ENCODE data around the gene TTC12. TPM values are rescaled to one million over a fixed set of nuclear protein-coding genes. Genes with fewer than 3 reads are reported as not detected.

TTC12 gene
- total RNA-seq, 1 experiment from 2014 or later = 24.3 TPM

GRCh38 chr11:113287801-113288200 lies 26.6 kb upstream of the TTC12 start:
- DNase-seq (ENCODE audit: low read depth, low spot score) (no peak), ATAC-seq (no peak)
- ChIA-PET CTCF (no interaction called here), POLR2A (no interaction called here)
- BruUV-seq (replicated peaks) = no TSS peak
- no peak overlapping the region for H3K4me3 ChIP-seq (ENCODE audit: low read depth in 2 of 2, low read length in 2 of 2)
- no peaks in the 10 kb centered on the region for H3K4me1 ChIP-seq (ENCODE audit: control insufficient read depth, insufficient read depth, low read length)
- no peaks in the 10 kb centered on the region for H3K27me3 ChIP-seq (ENCODE audit: control insufficient read depth, insufficient read depth, low read length)
- TF ChIP-seq POLR2AphosphoS5 (IDR thresholded peaks at IDR 0.05; ENCODE audit: low read depth, low read length) (no peak), SIN3A (IDR thresholded peaks at IDR 0.05; ENCODE audit: borderline replicate concordance, insufficient read depth, low read depth, low read length) (no peak), CTCF (IDR thresholded peaks at IDR 0.05) (no peak), TCF7L2 (IDR thresholded peaks at IDR 0.05; ENCODE audit: low read depth, low read length) (no peak)
- TF ChIP-seq, protein P1, sequence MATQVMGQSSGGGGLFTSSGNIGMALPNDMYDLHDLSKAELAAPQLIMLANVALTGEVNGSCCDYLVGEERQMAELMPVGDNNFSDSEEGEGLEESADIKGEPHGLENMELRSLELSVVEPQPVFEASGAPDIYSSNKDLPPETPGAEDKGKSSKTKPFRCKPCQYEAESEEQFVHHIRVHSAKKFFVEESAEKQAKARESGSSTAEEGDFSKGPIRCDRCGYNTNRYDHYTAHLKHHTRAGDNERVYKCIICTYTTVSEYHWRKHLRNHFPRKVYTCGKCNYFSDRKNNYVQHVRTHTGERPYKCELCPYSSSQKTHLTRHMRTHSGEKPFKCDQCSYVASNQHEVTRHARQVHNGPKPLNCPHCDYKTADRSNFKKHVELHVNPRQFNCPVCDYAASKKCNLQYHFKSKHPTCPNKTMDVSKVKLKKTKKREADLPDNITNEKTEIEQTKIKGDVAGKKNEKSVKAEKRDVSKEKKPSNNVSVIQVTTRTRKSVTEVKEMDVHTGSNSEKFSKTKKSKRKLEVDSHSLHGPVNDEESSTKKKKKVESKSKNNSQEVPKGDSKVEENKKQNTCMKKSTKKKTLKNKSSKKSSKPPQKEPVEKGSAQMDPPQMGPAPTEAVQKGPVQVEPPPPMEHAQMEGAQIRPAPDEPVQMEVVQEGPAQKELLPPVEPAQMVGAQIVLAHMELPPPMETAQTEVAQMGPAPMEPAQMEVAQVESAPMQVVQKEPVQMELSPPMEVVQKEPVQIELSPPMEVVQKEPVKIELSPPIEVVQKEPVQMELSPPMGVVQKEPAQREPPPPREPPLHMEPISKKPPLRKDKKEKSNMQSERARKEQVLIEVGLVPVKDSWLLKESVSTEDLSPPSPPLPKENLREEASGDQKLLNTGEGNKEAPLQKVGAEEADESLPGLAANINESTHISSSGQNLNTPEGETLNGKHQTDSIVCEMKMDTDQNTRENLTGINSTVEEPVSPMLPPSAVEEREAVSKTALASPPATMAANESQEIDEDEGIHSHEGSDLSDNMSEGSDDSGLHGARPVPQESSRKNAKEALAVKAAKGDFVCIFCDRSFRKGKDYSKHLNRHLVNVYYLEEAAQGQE (IDR thresholded peaks at IDR 0.05; ENCODE audit: insufficient read depth in 1 of 2, low read depth in 2 of 2, low read length in 1 of 2) = no peak
- H3K27ac ChIP-seq (ENCODE audit: low read length) = no peak overlapping the region
- H3K9me3 ChIP-seq (ENCODE audit: control insufficient read depth, insufficient read depth, low read depth, low read length) = no peaks in the 10 kb centered on the region
- intact Hi-C loops (cut with micrococcal nuclease; ENCODE audit: unreplicated experiment) = loop anchor here (2.0 to 10.0 kb wide), 4 partner anchors 490 to 1063 kb away; partner anchors contain the start of gene PTS
- no peaks in the 10 kb centered on the region for H3K36me3 ChIP-seq (ENCODE audit: control insufficient read depth, insufficient read depth, low read length)
- in situ Hi-C loops (cut with HindIII; ENCODE audit: low pct_unique_long_range_greater_than_20kb, low sequenced_read_pairs) = no loop called here

DNA sequence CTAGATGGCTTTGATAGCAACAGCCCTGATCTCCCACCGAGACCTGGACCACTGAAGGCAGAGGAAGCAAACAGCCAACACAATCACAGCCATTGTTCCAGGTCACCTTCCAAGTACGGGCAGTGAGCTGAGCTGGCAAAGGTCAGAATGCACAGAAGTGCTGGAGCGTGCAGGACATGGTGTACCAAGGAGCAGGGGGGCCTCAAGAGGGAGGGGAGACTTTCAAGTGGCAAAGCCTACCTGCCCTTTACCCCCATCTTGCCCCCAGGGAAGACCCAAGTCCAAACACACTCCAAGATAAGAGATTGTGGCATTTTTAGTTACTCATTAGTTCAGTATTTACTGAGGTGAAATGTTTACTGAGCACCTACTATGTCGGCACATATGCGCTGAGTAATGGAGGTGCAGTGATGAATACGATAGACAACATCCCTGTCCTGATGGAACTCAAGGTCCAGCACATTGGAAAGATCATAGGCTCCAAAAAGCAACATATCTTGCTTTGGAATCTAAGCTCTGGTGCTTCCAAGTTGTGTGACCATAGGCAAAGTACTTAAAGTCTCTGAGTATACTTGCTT lies 26.0 kb upstream of the TTC12 start:
- in situ Hi-C loops (cut with HindIII; ENCODE audit: low pct_unique_long_range_greater_than_20kb, low sequenced_read_pairs) (no loop called here), intact Hi-C loops (cut with micrococcal nuclease; ENCODE audit: unreplicated experiment) (loop anchor here (2.0 to 10.0 kb wide), 4 partner anchors 491 to 1064 kb away; partner anchors contain the start of gene PTS)
- DNase-seq (ENCODE audit: low read depth, low spot score) = no peak
- no peak for ATAC-seq
- CTCF ChIA-PET = interaction anchor here (1.9 kb wide), 1 partner anchor 490 kb away, joined by 4 read pairs; no protein-coding TSS in a partner anchor
- no TSS peak for BruUV-seq (replicated peaks)
- TF ChIP-seq TCF7L2 (IDR thresholded peaks at IDR 0.05; ENCODE audit: low read depth, low read length) = no peak
- TF ChIP-seq, protein P1 (IDR thresholded peaks at IDR 0.05; ENCODE audit: insufficient read depth in 1 of 2, low read depth in 2 of 2, low read length in 1 of 2) = no peak
- TF ChIP-seq SIN3A (IDR thresholded peaks at IDR 0.05; ENCODE audit: borderline replicate concordance, insufficient read depth, low read depth, low read length) = no peak
- TF ChIP-seq CTCF (IDR thresholded peaks at IDR 0.05) = no peak
- TF ChIP-seq POLR2AphosphoS5 (IDR thresholded peaks at IDR 0.05; ENCODE audit: low read depth, low read length) = no peak
- H3K4me1 ChIP-seq (ENCODE audit: control insufficient read depth, insufficient read depth, low read length) = no peaks in the 10 kb centered on the region
- H3K27me3 ChIP-seq (ENCODE audit: control insufficient read depth, insufficient read depth, low read length) = no peaks in the 10 kb centered on the region; the same call in 1 of the 2 replicates
- POLR2A ChIA-PET = no interaction called here
- H3K27ac ChIP-seq (ENCODE audit: low read length) = no peak overlapping the region
- H3K36me3 ChIP-seq (ENCODE audit: control insufficient read depth, insufficient read depth, low read length) = no peaks in the 10 kb centered on the region
- no peaks in the 10 kb centered on the region for H3K9me3 ChIP-seq (ENCODE audit: control insufficient read depth, insufficient read depth, low read depth, low read length)
- no peak overlapping the region for H3K4me3 ChIP-seq (ENCODE audit: low read depth in 2 of 2, low read length in 2 of 2)
